Liver (tissue), 9 donors: ENCODE data around the gene PIGN. TPM values are rescaled to one million over a fixed set of nuclear protein-coding genes. Genes with fewer than 3 reads are reported as not detected.

Experiments
- DNase-seq: peaks from one replicate; pipeline ENCODE4 v3.0.0-alpha.2; 2017; ENCODE audit warnings: low spot score
- H3K27ac ChIP-seq, 2 donors: one replicate each; pipeline ENCODE4 v1.7.0; 2013; ENCODE audit warnings: inconsistent platforms in 2 of 2, low read length in 2 of 2, control low read depth in 1 of 2, low read depth in 1 of 2, mild to moderate bottlenecking in 1 of 2
- H3K27me3 ChIP-seq, 4 donors: one replicate each; pipeline versions ENCODE4 v1.6.1 to v1.7.0; 2013; ENCODE audit warnings: low read length in 3 of 4, inconsistent platforms in 1 of 4, mild to moderate bottlenecking in 1 of 4, moderate library complexity in 1 of 4; ENCODE audit not compliant: control insufficient read depth in 4 of 4, insufficient read depth in 4 of 4
- H3K36me3 ChIP-seq, 4 donors: one replicate each; pipeline versions ENCODE4 v1.6.1 to v1.7.0; 2013; ENCODE audit warnings: low read length in 3 of 4, mild to moderate bottlenecking in 3 of 4, low read depth in 1 of 4, moderate library complexity in 1 of 4; ENCODE audit not compliant: control insufficient read depth in 4 of 4, insufficient read depth in 3 of 4
- H3K4me1 ChIP-seq, 4 donors: one replicate each; pipeline versions ENCODE4 v1.6.1 to v1.7.0; 2013; ENCODE audit warnings: low read length in 3 of 4, mild to moderate bottlenecking in 3 of 4, moderate library complexity in 1 of 4; ENCODE audit not compliant: control insufficient read depth in 4 of 4, insufficient read depth in 4 of 4
- H3K4me3 ChIP-seq, 3 donors: one replicate each; pipeline versions ENCODE4 v1.6.1 to v1.7.0; 2013; ENCODE audit warnings: low read length in 3 of 3, control low read depth in 1 of 3, low read depth in 1 of 3, mild to moderate bottlenecking in 1 of 3
- H3K9ac ChIP-seq, 2 donors: one replicate each; pipeline ENCODE4 v1.7.0; 2013; ENCODE audit warnings: low read length in 2 of 2, mild to moderate bottlenecking in 2 of 2, moderate library complexity in 2 of 2, control low read depth in 1 of 2, low read depth in 1 of 2
- H3K9me3 ChIP-seq, 4 donors: one replicate each; pipeline versions ENCODE4 v1.6.1 to v1.7.0; 2013; ENCODE audit warnings: low read length in 3 of 4; ENCODE audit not compliant: control insufficient read depth in 4 of 4
- CTCF ChIP-seq: fragments of 150-350 bp; IDR thresholded peaks from 2 replicates; pipeline ENCODE4 v1.5.1; 2017; ENCODE audit warnings: improper control_type of control experiment, low read depth, low read length; ENCODE audit not compliant: missing input control
- FOXA1 ChIP-seq: IDR thresholded peaks from 2 replicates; pipeline ENCODE4 v1.6.1; 2016; ENCODE audit warnings: antibody characterized with exemption
- FOXA2 ChIP-seq: IDR thresholded peaks from 2 replicates; pipeline ENCODE4 v1.6.1; 2016; ENCODE audit warnings: antibody characterized with exemption
- GABPA ChIP-seq, 2 donors: IDR thresholded peaks in 1 of 2; conservative IDR thresholded peaks in 1 of 2; 2 replicates each; pipeline ENCODE4 v1.6.1; 2016; ENCODE audit warnings: antibody characterized with exemption in 2 of 2, mild to moderate bottlenecking in 1 of 2, moderate library complexity in 1 of 2
- HNF4G ChIP-seq: IDR thresholded peaks from 2 replicates; pipeline ENCODE4 v1.6.1; 2016; ENCODE audit warnings: antibody characterized with exemption
- JUND ChIP-seq, 2 donors: IDR thresholded peaks; 2 replicates each; pipeline ENCODE4 v1.6.1; 2016; ENCODE audit warnings: antibody characterized with exemption in 2 of 2
- MAX ChIP-seq: IDR thresholded peaks from 2 replicates; pipeline ENCODE4 v1.6.1; 2016; ENCODE audit warnings: antibody characterized with exemption
- NR2F2 ChIP-seq: IDR thresholded peaks from 2 replicates; pipeline ENCODE4 v1.6.1; 2016; ENCODE audit warnings: antibody characterized with exemption
- RAD21 ChIP-seq, 2 donors: IDR thresholded peaks; 2 replicates each; pipeline ENCODE4 v1.6.1; 2016; ENCODE audit warnings: antibody characterized with exemption in 2 of 2, mild to moderate bottlenecking in 2 of 2
- REST ChIP-seq: IDR thresholded peaks from 2 replicates; pipeline ENCODE4 v1.6.1; 2016; ENCODE audit warnings: antibody characterized with exemption, mild to moderate bottlenecking
- RXRA ChIP-seq, 2 donors: IDR thresholded peaks; 2 replicates each; pipeline ENCODE4 v1.6.1; 2017 to 2018; ENCODE audit warnings: antibody characterized with exemption in 2 of 2, mild to moderate bottlenecking in 1 of 2
- SP1 ChIP-seq: IDR thresholded peaks from 2 replicates; pipeline ENCODE4 v1.6.1; 2018; ENCODE audit warnings: antibody characterized with exemption, mild to moderate bottlenecking
- YY1 ChIP-seq: IDR thresholded peaks from 2 replicates; pipeline ENCODE4 v1.6.1; 2016; ENCODE audit warnings: antibody characterized with exemption, mild to moderate bottlenecking
- ZBTB33 ChIP-seq: IDR thresholded peaks from 2 replicates; pipeline ENCODE4 v1.6.1; 2016; ENCODE audit warnings: antibody characterized with exemption
- WGBS: extraction: QIAGEN DNeasy Blood & Tissue Kit; methylation state at CpG from one replicate; pipeline ENCODE4 v1.1.7; 2013; 5-methylcytosine and 5-hydroxymethylcytosine counted together
- polyA plus RNA-seq, 2 donors: library from polyadenylated mRNA; stranded (reverse) in 1 of 2; unstranded in 1 of 2; fragments of 200-250 nt in 1 of 2; fragments of >200 nt in 1 of 2; fragmentation: Nextera tagmentation in 1 of 2; extraction: Ambion mirVana in 1 of 2; gene quantifications; one replicate each; pipeline versions ENCODE4 v1.2.1 to v1.2.3, GENCODE V29; 2013 to 2015
- total RNA-seq, 2 donors: library from RNA; depleted of rRNA; stranded (reverse); fragments of >200 nt; gene quantifications; one replicate each; pipeline ENCODE4 v1.2.3, GENCODE V29; 2014
- donor health status: healthy.
- donor health status: healthy.
- donor health status: healthy.
- donor health status: healthy.
- donor health status: healthy.

PIGN gene
- total and polyA plus RNA-seq, 4 donors: 5.1 to 20.6 (median 12.5) TPM

GRCh38 chr18:61992285-61992684 is 194.6 kb downstream of the PIGN start:
- TF ChIP-seq JUND (IDR thresholded peaks at IDR 0.05) (peak in 1 of 2 donors; percentile 36), RXRA (IDR thresholded peaks at IDR 0.05) (no peak)
- 87% methylated on average over 1 of the region's 1 CpG for WGBS
- Histone ChIP-seq H3K9me3 (no peaks in the 10 kb centered on the region), H3K4me1 (peaks cover 0 to 12% (median 2%) of the 10 kb centered on the region in 4 donors), H3K4me3 (no peak overlapping the region), H3K9ac (no peak overlapping the region), H3K27me3 (no peaks in the 10 kb centered on the region), H3K27ac (peak overlapping the region in 1 of 2 donors; percentile 22), H3K36me3 (no peaks in the 10 kb centered on the region)
- DNase-seq: no peak

GRCh38 chr18:61991836-61992235 is 195.0 kb downstream of the PIGN start:
- H3K27ac ChIP-seq: no peak overlapping the region
- DNase-seq: no peak
- no peaks in the 10 kb centered on the region for H3K9me3 ChIP-seq
- no peaks in the 10 kb centered on the region for H3K36me3 ChIP-seq
- no peak overlapping the region for H3K9ac ChIP-seq
- 94% methylated on average over 1 of the region's 1 CpG for WGBS
- TF ChIP-seq MAX (no peak), NR2F2 (no peak), YY1 (no peak), FOXA2 (no peak), GABPA (IDR thresholded peaks at IDR 0.05 in 1 of 2, conservative IDR thresholded peaks at IDR 0.05 in 1 of 2) (no peak), ZBTB33 (no peak), FOXA1 (no peak), JUND (IDR thresholded peaks at IDR 0.05) (no peak), REST (no peak), HNF4G (no peak), SP1 (no peak), RAD21 (IDR thresholded peaks at IDR 0.05) (no peak), CTCF (no peak)
- peaks cover 0 to 12% (median 2%) of the 10 kb centered on the region in 4 donors for H3K4me1 ChIP-seq
- H3K27me3 ChIP-seq: no peaks in the 10 kb centered on the region
- H3K4me3 ChIP-seq: no peak overlapping the region
